Thoracic aorta (tissue), 2 donors: ENCODE data around the gene ZNF44. TPM values are rescaled to one million over a fixed set of nuclear protein-coding genes. Genes with fewer than 3 reads are reported as not detected.

Experiments used
- ATAC-seq: fragments of 150-250 bp; one replicate; pipeline ENCODE4 v1.8.0; 2017; ENCODE audit warnings: low read depth; ENCODE audit not compliant: insufficient number of reproducible peaks, low FRiP score
- DNase-seq: peaks from one replicate; pipeline ENCODE4 v3.0.0-alpha.2; 2020; ENCODE audit warnings: low spot score
- H3K27ac ChIP-seq, 2 donors: fragments of 200-600 bp; sonication (generic); 1 replicate in 1 of 2; 2 replicates in 1 of 2; pipeline ENCODE4 v1.5.1; 2016; ENCODE audit warnings: mild to moderate bottlenecking in 2 of 2, moderate library complexity in 2 of 2
- H3K27me3 ChIP-seq: fragments of 200-600 bp; sonication (generic); replicated peaks from 2 replicates; pipeline ENCODE4 v1.6.0; 2016; ENCODE audit warnings: mild to moderate bottlenecking; ENCODE audit not compliant: insufficient read depth
- H3K36me3 ChIP-seq: fragments of 200-600 bp; sonication (generic); one replicate; pipeline ENCODE4 v1.5.1; 2016
- H3K4me1 ChIP-seq, 2 donors: fragments of 200-600 bp; sonication (generic); 1 replicate in 1 of 2; 2 replicates in 1 of 2; pipeline versions ENCODE4 v1.5.1 to v1.6.0; 2016; ENCODE audit warnings: low read depth in 2 of 2, mild to moderate bottlenecking in 1 of 2; ENCODE audit not compliant: control insufficient read depth in 1 of 2
- H3K4me3 ChIP-seq: fragments of 200-600 bp; sonication (generic); 2 replicates; pipeline ENCODE4 v1.5.1; 2016; ENCODE audit warnings: mild to moderate bottlenecking
- H3K9me3 ChIP-seq: fragments of 200-600 bp; sonication (generic); 2 replicates; pipeline ENCODE4 v1.5.1; 2016
- total RNA-seq, 2 donors: library from RNA; depleted of rRNA; stranded (reverse); fragments of >200 nt; gene quantifications; one replicate each; pipeline versions ENCODE4 v1.1.0 to v1.2.3, GENCODE V29; 2016
- TF ChIP-seq, protein P1 (sequence below): fragments of 200-600 bp; sonication (generic); IDR thresholded peaks from one replicate; pipeline ENCODE4 v1.5.1; 2019; ENCODE audit warnings: antibody characterized with exemption

Gene ZNF44
- total RNA-seq, 2 donors from 2014 or later: 9.5 to 13.2 TPM

DNA sequence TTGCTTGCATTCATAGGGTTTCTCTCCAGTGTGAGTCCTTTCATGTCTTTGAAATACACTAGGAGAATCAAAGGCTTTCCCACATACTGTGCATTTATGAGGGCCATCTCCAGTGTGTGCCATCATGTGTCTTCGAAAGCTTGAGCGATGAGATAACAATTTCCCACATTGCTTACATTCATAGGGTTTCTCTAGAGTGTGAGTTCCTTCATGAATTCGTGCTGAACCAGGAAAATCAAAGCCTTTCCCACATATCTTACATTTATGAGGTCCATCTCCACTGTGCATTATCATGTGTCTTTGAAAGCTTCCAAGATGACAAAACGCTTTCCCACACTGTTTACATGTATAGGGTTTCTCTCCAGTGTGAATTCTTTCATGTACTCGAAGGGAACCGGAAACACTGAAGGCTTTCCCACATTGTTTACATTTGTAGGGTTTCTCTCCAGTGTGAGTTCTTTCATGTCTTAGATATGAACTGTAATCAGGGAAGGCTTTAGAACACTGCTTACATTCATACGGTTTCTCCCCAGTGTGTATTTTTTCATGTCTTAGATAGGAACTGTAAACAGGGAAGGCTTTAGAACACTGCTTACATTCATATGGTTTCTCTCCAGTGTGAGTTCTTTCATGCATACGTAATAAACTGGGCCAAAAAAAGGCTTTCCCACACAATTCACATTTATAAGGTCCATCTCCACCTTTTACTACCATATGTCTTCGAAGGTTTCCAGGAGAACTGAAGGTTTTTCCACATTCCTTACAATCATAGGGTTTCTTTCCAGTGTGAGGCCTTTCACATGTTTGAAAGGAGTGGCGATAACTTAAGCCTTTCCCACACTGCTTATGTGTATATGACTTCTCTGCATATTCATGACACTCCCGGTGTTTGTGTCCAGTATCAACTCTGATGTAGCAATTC, 21.4 kb downstream of the ZNF44 start:
- TF ChIP-seq, protein P1, sequence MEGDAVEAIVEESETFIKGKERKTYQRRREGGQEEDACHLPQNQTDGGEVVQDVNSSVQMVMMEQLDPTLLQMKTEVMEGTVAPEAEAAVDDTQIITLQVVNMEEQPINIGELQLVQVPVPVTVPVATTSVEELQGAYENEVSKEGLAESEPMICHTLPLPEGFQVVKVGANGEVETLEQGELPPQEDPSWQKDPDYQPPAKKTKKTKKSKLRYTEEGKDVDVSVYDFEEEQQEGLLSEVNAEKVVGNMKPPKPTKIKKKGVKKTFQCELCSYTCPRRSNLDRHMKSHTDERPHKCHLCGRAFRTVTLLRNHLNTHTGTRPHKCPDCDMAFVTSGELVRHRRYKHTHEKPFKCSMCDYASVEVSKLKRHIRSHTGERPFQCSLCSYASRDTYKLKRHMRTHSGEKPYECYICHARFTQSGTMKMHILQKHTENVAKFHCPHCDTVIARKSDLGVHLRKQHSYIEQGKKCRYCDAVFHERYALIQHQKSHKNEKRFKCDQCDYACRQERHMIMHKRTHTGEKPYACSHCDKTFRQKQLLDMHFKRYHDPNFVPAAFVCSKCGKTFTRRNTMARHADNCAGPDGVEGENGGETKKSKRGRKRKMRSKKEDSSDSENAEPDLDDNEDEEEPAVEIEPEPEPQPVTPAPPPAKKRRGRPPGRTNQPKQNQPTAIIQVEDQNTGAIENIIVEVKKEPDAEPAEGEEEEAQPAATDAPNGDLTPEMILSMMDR: no peak
- H3K9me3 ChIP-seq: peaks cover 93% of the 10 kb centered on the region
- no peak overlapping the region for H3K4me3 ChIP-seq

DNA sequence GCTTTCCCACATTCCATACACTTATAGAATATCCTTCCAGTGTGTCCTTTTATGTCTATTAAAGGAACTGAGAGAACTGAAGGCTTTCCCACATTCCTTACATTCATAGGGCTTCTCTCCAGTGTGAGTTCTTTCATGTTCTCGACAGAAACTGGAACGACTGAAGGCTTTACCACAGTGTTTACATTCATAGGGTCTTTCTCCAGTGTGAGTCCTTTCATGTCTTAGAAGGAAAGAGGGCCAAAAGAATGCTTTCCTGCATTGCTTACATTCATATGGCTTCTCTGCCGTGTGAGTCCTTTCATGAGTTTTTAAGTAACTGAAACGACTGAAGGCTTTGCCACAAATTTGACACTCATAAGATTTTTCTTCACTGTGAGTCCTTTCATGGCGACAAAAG, 22.3 kb downstream of the ZNF44 start:
- H3K36me3 ChIP-seq: peaks cover 63% of the 10 kb centered on the region
- H3K27ac ChIP-seq: no peak overlapping the region
- DNase-seq (no peak), ATAC-seq (no peak)
- TF ChIP-seq, protein P1: no peak
- H3K4me1 ChIP-seq: no peaks in the 10 kb centered on the region
- H3K27me3 ChIP-seq: no peaks in the 10 kb centered on the region
- no peak overlapping the region for H3K4me3 ChIP-seq
- peaks cover 91% of the 10 kb centered on the region for H3K9me3 ChIP-seq

More for the DNA sequence above, 21.4 kb downstream of the ZNF44 start:
- Histone ChIP-seq H3K27me3 (no peaks in the 10 kb centered on the region), H3K4me1 (no peaks in the 10 kb centered on the region), H3K36me3 (peaks cover 68% of the 10 kb centered on the region), H3K27ac (no peak overlapping the region)
- ATAC-seq (no peak), DNase-seq (no peak)

DNA sequence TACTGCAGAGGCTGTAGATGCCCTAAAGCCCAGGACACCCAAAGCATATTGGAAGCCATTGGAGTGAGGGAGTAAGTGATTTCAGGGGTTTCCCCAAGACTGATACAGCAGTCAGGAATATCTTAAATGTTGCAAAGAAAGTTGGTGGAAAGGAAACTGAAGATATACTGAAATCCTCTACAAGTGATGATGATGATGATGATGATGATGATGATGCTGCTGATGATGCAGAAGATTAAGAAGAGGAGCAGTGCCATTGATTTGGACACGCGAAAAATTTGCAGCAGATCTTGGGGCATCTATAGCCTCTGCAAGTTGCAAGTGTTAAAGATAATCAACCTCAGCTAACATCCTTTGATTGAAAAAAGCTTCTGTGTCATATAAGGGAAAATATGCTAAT, 23.8 kb downstream of the ZNF44 start:
- no peak for ATAC-seq
- H3K4me3 ChIP-seq: no peak overlapping the region
- peaks cover 93% of the 10 kb centered on the region for H3K9me3 ChIP-seq
- H3K36me3 ChIP-seq: peaks cover 54% of the 10 kb centered on the region
- H3K27me3 ChIP-seq: no peaks in the 10 kb centered on the region
- H3K4me1 ChIP-seq: no peaks in the 10 kb centered on the region
- H3K27ac ChIP-seq: no peak overlapping the region
- TF ChIP-seq, protein P1: no peak
- DNase-seq: no peak

DNA sequence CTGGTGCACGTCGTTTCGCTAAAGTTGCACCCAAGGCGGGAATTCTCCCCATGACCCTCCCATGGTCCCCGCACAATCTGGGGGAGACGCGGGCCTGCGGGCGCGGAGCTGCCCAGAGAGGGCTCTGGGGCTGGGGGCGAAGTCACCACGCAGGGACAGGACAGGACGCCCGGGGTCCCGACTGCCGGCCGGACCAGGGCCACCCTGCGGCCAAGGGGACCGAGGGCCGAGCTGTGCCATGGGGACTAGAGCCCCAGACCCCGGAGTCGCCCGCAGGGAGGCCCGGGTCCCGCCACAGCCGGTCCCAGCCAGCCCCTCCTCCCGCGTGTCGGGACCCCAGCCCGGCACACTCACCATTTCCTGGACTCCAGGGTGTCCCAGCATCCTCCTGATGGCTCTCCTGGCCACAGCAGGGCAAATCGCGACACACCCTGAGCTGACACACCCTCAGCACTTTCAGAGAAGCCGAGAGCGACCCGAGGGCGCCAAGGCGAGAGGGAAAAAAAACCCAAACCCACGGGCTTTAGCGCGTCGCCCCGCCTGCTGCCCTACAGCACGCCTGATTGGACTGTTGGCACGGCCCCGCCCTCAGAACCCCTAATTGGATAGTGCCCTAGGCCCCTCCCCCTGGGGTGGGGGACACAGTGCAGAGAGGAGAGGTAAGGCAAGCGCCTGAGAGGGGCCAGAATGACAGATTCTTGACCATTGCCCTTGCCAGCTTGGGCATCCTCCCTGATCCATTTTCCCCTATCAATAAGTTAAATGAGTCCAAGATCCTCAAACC, 28.6 kb downstream of the ZNF44 start:
- H3K9me3 ChIP-seq: peaks cover 71% of the 10 kb centered on the region

More for the DNA sequence above, 28.6 kb downstream of the ZNF44 start:
- DNase-seq: no peak
- Histone ChIP-seq H3K36me3 (peaks cover 13% of the 10 kb centered on the region), H3K27ac (no peak overlapping the region), H3K27me3 (no peaks in the 10 kb centered on the region), H3K4me3 (no peak overlapping the region), H3K4me1 (no peaks in the 10 kb centered on the region)
- ATAC-seq: no peak
- TF ChIP-seq, protein P1: no peak
